B cell (primary cell): Measurements from ENCODE around the gene CHMP1B. TPM values are rescaled to one million over a fixed set of nuclear protein-coding genes. Genes with fewer than 3 reads are reported as not detected.
A peak's percentile ranks its signal among the peaks of the same experiment; 100 is the strongest.

Experiments used
- ATAC-seq: fragments of 200-7000 bp; cut with Tn5 transposase; one replicate; pipeline ENCODE4 v1.10.0; 2021; ENCODE audit warnings: low read depth, mild to moderate bottlenecking, moderate number of reproducible peaks, moderate library complexity
- CTCF ChIA-PET: fragments of 350-600 bp; sonication (Branson Sonifier 250); formaldehyde crosslinking; loops from one replicate; lab custom pipeline; 2021; ENCODE audit warnings: antibody characterized with exemption, inconsistent platforms; lab: Charles Lee
- POLR2A ChIA-PET: fragments of 350-600 bp; sonication (Branson Sonifier 250); formaldehyde crosslinking; loops from one replicate; lab custom pipeline; 2021; ENCODE audit warnings: antibody characterized with exemption; lab: Charles Lee
- DNase-seq: peaks from one replicate; pipeline ENCODE4 v3.0.0; 2013
- H2AFZ ChIP-seq: 2 replicates; pipeline ENCODE4 v1.6.1; 2012; ENCODE audit warnings: mild to moderate bottlenecking, low read depth, low read length; ENCODE audit not compliant: insufficient read depth, poor library complexity, severe bottlenecking
- H3K27ac ChIP-seq, 2 donors: 1 replicate in 1 of 2; 2 replicates in 1 of 2; pipeline ENCODE4 v1.5.1; 2012 to 2013; ENCODE audit warnings: low read length in 2 of 2, mild to moderate bottlenecking in 2 of 2, moderate library complexity in 1 of 2
- H3K27me3 ChIP-seq, 4 experiments: fragments of 200-600 bp in 1 of 4; sonication (generic) in 1 of 4; replicated peaks in 1 of 4; 1 replicate in 2 of 4; 2 replicates in 2 of 4; pipeline versions ENCODE4 v1.6.1 to v1.7.0; 2013 to 2016; ENCODE audit warnings: low read length in 3 of 4, mild to moderate bottlenecking in 2 of 4, mixed read lengths in 1 of 4, moderate library complexity in 1 of 4; ENCODE audit not compliant: insufficient read depth in 4 of 4, control insufficient read depth in 3 of 4; ENCODE audit errors: control extremely low read depth in 1 of 4
- H3K36me3 ChIP-seq, 2 experiments: replicated peaks in 1 of 2; 1 replicate in 1 of 2; 2 replicates in 1 of 2; pipeline versions ENCODE4 v1.6.1 to v1.7.1; 2013; ENCODE audit warnings: low read length in 1 of 2; ENCODE audit not compliant: insufficient read depth in 2 of 2, control insufficient read depth in 1 of 2; ENCODE audit errors: control extremely low read depth in 1 of 2, extremely low read depth in 1 of 2
- H3K4me1 ChIP-seq, 2 donors: fragments of 200-600 bp in 1 of 2; sonication (generic) in 1 of 2; 1 replicate in 1 of 2; 2 replicates in 1 of 2; pipeline versions ENCODE4 v1.5.1 to v1.6.1; 2013 to 2017; ENCODE audit warnings: low read length in 2 of 2; ENCODE audit not compliant: control insufficient read depth in 2 of 2, insufficient read depth in 2 of 2
- H3K4me2 ChIP-seq: replicated peaks from 2 replicates; pipeline ENCODE3; 2012; ENCODE audit warnings: mild to moderate bottlenecking, low read depth, low read length; ENCODE audit not compliant: poor library complexity, severe bottlenecking
- H3K4me3 ChIP-seq, 5 experiments: fragments of 200-600 bp in 1 of 5; sonication (generic) in 1 of 5; 1 replicate in 3 of 5; 2 replicates in 2 of 5; pipeline versions ENCODE4 v1.5.1 to v1.7.0; 2011 to 2016; ENCODE audit warnings: low read length in 4 of 5, mild to moderate bottlenecking in 4 of 5, low read depth in 2 of 5, control low read depth in 1 of 5, moderate library complexity in 1 of 5; ENCODE audit not compliant: insufficient read depth in 1 of 5; ENCODE audit errors: control extremely low read depth in 1 of 5, extremely low read depth in 1 of 5
- H3K79me2 ChIP-seq: fragments of 200-600 bp; sonication (generic); one replicate; pipeline ENCODE4 v1.6.0; 2016; ENCODE audit warnings: low read length; ENCODE audit not compliant: control insufficient read depth, insufficient read depth
- H3K9ac ChIP-seq: fragments of 200-600 bp; sonication (generic); 2 replicates; pipeline ENCODE4 v1.6.1; 2017; ENCODE audit warnings: mild to moderate bottlenecking, low read length, moderate library complexity
- H3K9me3 ChIP-seq, 3 donors: one replicate each; pipeline versions ENCODE4 v1.6.1 to v1.7.1; 2013; ENCODE audit warnings: low read length in 2 of 3; ENCODE audit not compliant: control insufficient read depth in 2 of 3, insufficient read depth in 1 of 3; ENCODE audit errors: control extremely low read depth in 1 of 3
- H4K20me1 ChIP-seq: 2 replicates; pipeline ENCODE4 v1.6.0; 2012; ENCODE audit warnings: mild to moderate bottlenecking, low read length; ENCODE audit not compliant: insufficient read depth, control insufficient read depth, poor library complexity, severe bottlenecking
- H3K27ac Mint-ChIP-seq: one replicate; pipeline ENCODE4 v1.8.0; 2021; ENCODE audit warnings: mixed read lengths
- H3K27me3 Mint-ChIP-seq: one replicate; pipeline ENCODE4 v1.8.0; 2021; ENCODE audit warnings: mixed read lengths
- H3K4me1 Mint-ChIP-seq: one replicate; pipeline ENCODE4 v1.8.0; 2021; ENCODE audit warnings: mixed read lengths
- H3K4me3 Mint-ChIP-seq: one replicate; pipeline ENCODE4 v1.8.0; 2021; ENCODE audit warnings: mixed read lengths
- H3K9me3 Mint-ChIP-seq: one replicate; pipeline ENCODE4 v1.8.0; 2022; ENCODE audit warnings: mixed read lengths; ENCODE audit not compliant: insufficient read depth
- CTCF ChIP-seq: fragments of 200-600 bp; IDR thresholded peaks from one replicate; pipeline ENCODE4 v1.8.0; 2022; ENCODE audit warnings: antibody characterized with exemption, mild to moderate bottlenecking
- EZH2 ChIP-seq: IDR thresholded peaks from 2 replicates; pipeline ENCODE4 v1.6.1; 2012; ENCODE audit warnings: borderline replicate concordance, low read depth, mild to moderate bottlenecking, moderate library complexity, low read length; ENCODE audit not compliant: insufficient read depth, poor library complexity, severe bottlenecking
- WGBS: methylation state at CpG from one replicate; pipeline ENCODE4 v1.1.5; 2013; ENCODE audit warnings: missing lambda C conversion rate; ENCODE audit not compliant: insufficient coverage; 5-methylcytosine and 5-hydroxymethylcytosine counted together
- intact Hi-C: fragments of 100-400 bp; cut with micrococcal nuclease; formaldehyde crosslinking; loops from one replicate; pipeline ENCODE4 v1.10.0; 2022
- polyA plus RNA-seq: library from polyadenylated mRNA; depleted of rRNA; stranded (reverse); fragments of >200 nt; gene quantifications from 2 replicates; pipeline ENCODE4 v1.2.3, GENCODE V29; 2012
- total RNA-seq, 2 donors: library from RNA; stranded (reverse); fragments of 120-200 nt in 1 of 2; gene quantifications; 1 replicate in 1 of 2; 2 replicates in 1 of 2; pipeline versions ENCODE4 v1.2.3 to v1.2.4, GENCODE V29; 2013 to 2022

CHMP1B gene
- total and polyA plus RNA-seq, 2 donors (not counting 1 experiment from before 2014, with no cell fraction given): 55.4 to 86.0 TPM

DNA sequence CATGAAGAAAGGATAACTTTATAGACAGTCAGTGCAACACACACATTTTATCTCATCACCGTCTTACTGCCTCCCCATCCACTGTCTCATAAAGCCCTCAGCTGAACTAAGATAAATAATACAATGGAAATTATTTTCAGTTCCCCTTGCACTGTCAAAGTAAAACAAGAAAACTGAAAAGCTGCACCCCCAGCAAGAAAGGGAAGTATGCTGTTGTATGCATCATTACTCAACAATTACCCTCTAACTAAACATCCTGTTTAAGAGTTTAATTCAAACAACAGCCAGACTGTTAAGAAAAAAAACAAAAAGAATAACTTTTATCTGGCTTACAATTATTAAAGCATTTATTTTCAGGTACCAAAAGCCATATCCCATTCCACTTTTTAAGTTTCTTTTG lies 31.9 kb downstream of the CHMP1B start:
- intact Hi-C loops: loop anchor here (1.0 kb wide), 3 partner anchors 25 to 98 kb away; partner anchors contain the start of genes CHMP1B, IMPA2 and MPPE1
- H3K4me3 Mint-ChIP-seq: peak overlapping the region; percentile 52
- no peaks in the 10 kb centered on the region for H3K79me2 ChIP-seq
- H3K4me3 ChIP-seq: no peak overlapping the region
- no peaks in the 10 kb centered on the region for H3K27me3 Mint-ChIP-seq
- peaks cover 35 to 44% of the 10 kb centered on the region in 2 donors for H3K4me1 ChIP-seq
- POLR2A ChIA-PET: interaction anchor here (0.5 kb wide), 1 partner anchor 1792 kb away, joined by 4 read pairs; no protein-coding TSS in a partner anchor
- H3K9ac ChIP-seq: peak overlapping the region; percentile 3
- no CpG with 5 or more reads among the region's 1 CpG for WGBS
- peak; percentile 94 for ATAC-seq
- H3K9me3 ChIP-seq: no peaks in the 10 kb centered on the region
- DNase-seq: peak; percentile 81
- H2AFZ ChIP-seq: no peak overlapping the region
- peak overlapping the region; percentile 75 for H3K27ac Mint-ChIP-seq
- no peak for TF ChIP-seq EZH2
- no peak for TF ChIP-seq CTCF
- H3K4me2 ChIP-seq: peak overlapping the region; percentile 56
- CTCF ChIA-PET: interaction anchor here (0.7 to 2.7 kb wide), 4 partner anchors 33 to 435 kb away, joined by 3 to 7 read pairs (median 5); no protein-coding TSS in a partner anchor
- H4K20me1 ChIP-seq: no peaks in the 10 kb centered on the region
- H3K9me3 Mint-ChIP-seq: no peaks in the 10 kb centered on the region
- peaks cover 44% of the 10 kb centered on the region for H3K4me1 Mint-ChIP-seq
- H3K27ac ChIP-seq: peak overlapping the region; percentile 41 to 61
- H3K36me3 ChIP-seq: peaks cover 11 to 38% of the 10 kb centered on the region in 2 experiments
- no peaks in the 10 kb centered on the region for H3K27me3 ChIP-seq

GRCh38 chr18:11884396-11885030 lies 33.3 kb downstream of the CHMP1B start:
- no peaks in the 10 kb centered on the region for H3K27me3 ChIP-seq
- intact Hi-C loops: no loop called here
- no peaks in the 10 kb centered on the region for H3K9me3 ChIP-seq
- peak; percentile 22 for DNase-seq
- Mint-ChIP-seq H3K27me3 (no peaks in the 10 kb centered on the region), H3K27ac (peak overlapping the region; percentile 88), H3K9me3 (no peaks in the 10 kb centered on the region), H3K4me3 (peak overlapping the region; percentile 45), H3K4me1 (peaks cover 44% of the 10 kb centered on the region)
- peak overlapping the region; percentile 11 for H2AFZ ChIP-seq
- peaks cover 35 to 44% of the 10 kb centered on the region in 2 donors for H3K4me1 ChIP-seq
- no peak overlapping the region for H3K9ac ChIP-seq
- H3K27ac ChIP-seq: peak overlapping the region in 1 of 2 donors; percentile 27
- ATAC-seq: no peak
- H3K79me2 ChIP-seq: no peaks in the 10 kb centered on the region
- POLR2A ChIA-PET: no interaction called here
- H3K4me3 ChIP-seq: no peak overlapping the region
- peaks cover 11 to 45% of the 10 kb centered on the region in 2 experiments for H3K36me3 ChIP-seq
- CTCF ChIA-PET: interaction anchor here (1.5 kb wide), 1 partner anchor 110 kb away, joined by 4 read pairs; no protein-coding TSS in a partner anchor
- H3K4me2 ChIP-seq: peak overlapping the region; percentile 28
- no peak for TF ChIP-seq EZH2
- TF ChIP-seq CTCF: no peak
- H4K20me1 ChIP-seq: no peaks in the 10 kb centered on the region
- WGBS: 86% methylated on average over 6 of the region's 12 CpGs
